DMS114 treated with DMSO at 0.1 percent for 48 hours (cell line): ENCODE measurements around the gene NCK1.
"Not testable (repeated sequence)": the region's sequence is repeated elsewhere in the genome, so short reads cannot be mapped to it uniquely, and the experiment has no call there.

ENCODE experiments used
- DNase-seq: peaks from one replicate; lab custom pipeline; 2025; ENCODE audit not compliant: unreplicated experiment; lab: John Stamatoyannopoulos, UW

The NCK1 gene

GRCh38 chr3:136860541-136860940, 1.5 kb upstream of the NCK1 start:
- no peak for DNase-seq

- DNase-seq, result no peak
These were observed 762 bp downstream of the NCK1 start for GRCh38 chr3:136862617-136863322.

- no peak for DNase-seq
These were observed 7.3 kb downstream of the NCK1 start for GRCh38 chr3:136869282-136869681.

- DNase-seq, result not testable (repeated sequence)
These were observed 10.2 kb downstream of the NCK1 start for GRCh38 chr3:136872258-136872657.

GRCh38 chr3:136879510-136879909, 17.5 kb downstream of the NCK1 start:
- not testable (repeated sequence) for DNase-seq

- DNase-seq, result no peak
These were observed 20.6 kb downstream of the NCK1 start for GRCh38 chr3:136882571-136882970.

- DNase-seq, result no peak
These were observed 22.1 kb downstream of the NCK1 start for GRCh38 chr3:136883967-136884720.

- no peak for DNase-seq
These were observed 23.6 kb downstream of the NCK1 start for GRCh38 chr3:136885357-136886213.

GRCh38 chr3:136889947-136890346, 27.9 kb downstream of the NCK1 start:
- no peak for DNase-seq

- no peak for DNase-seq
These were observed 30.2 kb downstream of the NCK1 start for GRCh38 chr3:136891934-136892855.

GRCh38 chr3:136893848-136894443, 31.9 kb downstream of the NCK1 start:
- no peak for DNase-seq

- DNase-seq, result not testable (repeated sequence)
These were observed 35.2 kb downstream of the NCK1 start for GRCh38 chr3:136897171-136897570.

- no peak for DNase-seq
These were observed 36.5 kb downstream of the NCK1 start for GRCh38 chr3:136898549-136898948.

- DNase-seq, result no peak
These were observed 36.9 kb downstream of the NCK1 start for GRCh38 chr3:136898954-136899353.

- DNase-seq, result no peak
These were observed 37.7 kb downstream of the NCK1 start for GRCh38 chr3:136899622-136900158.

GRCh38 chr3:136900694-136901093, 38.7 kb downstream of the NCK1 start:
- DNase-seq, result not testable (repeated sequence)

- no peak for DNase-seq
These were observed 39.4 kb downstream of the NCK1 start for GRCh38 chr3:136901391-136901790.

- not testable (repeated sequence) for DNase-seq
These were observed 40.5 kb downstream of the NCK1 start for GRCh38 chr3:136902530-136902929.

GRCh38 chr3:136903899-136904298, 41.9 kb downstream of the NCK1 start:
- no peak for DNase-seq

- DNase-seq, result no peak
These were observed 42.7 kb downstream of the NCK1 start for GRCh38 chr3:136904746-136905145.
